Glomerular endothelial cell (primary cell): ENCODE results near the gene EP300. TPM values are rescaled to one million over a fixed set of nuclear protein-coding genes. Genes with fewer than 3 reads are reported as not detected.

ENCODE experiments used
- DNase-seq: peaks from one replicate; pipeline ENCODE4 v3.0.0-alpha.2; 2011; ENCODE audit warnings: low read depth, low spot score; ENCODE audit errors: extremely low read depth
- total RNA-seq: library from RNA; depleted of rRNA; stranded (reverse); fragments of >200 nt; gene quantifications from 2 replicates; pipeline ENCODE4 v1.2.3, GENCODE V29; 2015

EP300 gene
- total RNA-seq, 1 donor from 2014 or later = 62.8 TPM

DNA sequence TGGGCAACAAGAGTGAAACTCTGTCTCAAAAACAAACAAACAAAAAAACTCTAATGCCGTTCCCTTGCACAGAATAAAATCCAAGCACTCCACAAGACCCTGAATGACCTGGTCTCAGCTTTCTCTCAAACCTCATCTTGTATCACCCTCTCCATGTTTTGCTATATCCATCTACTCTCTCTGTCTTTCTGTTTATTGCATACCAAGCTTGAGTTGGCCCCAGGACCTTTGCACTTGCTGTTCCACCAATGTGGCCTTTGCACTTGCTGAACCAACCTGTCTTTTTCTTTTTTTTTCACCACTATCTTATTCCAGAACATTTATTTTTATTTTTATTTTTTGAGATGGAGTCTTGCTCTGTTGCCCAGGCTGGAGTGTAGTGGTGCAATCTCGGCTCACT, 110.7 kb downstream of the EP300 start:
- no peak for DNase-seq

DNA sequence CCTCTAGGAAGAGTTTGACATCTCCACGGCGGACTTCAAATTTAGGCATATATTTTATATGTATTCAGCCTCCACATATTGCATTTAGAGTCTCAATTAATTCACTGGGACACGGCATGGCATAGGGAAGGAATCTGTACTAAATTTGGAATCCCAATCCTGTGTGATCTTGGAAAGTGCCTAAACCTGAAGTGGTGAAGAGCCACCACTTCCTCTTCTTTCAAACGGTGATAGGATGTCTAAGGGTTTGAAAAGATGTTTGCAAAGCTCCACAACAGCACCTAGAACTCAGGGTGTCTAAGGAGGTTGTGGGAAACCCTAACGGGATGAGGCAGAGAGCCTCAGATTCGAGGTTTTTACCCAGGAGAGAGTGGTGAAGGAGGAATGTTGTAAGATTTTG, 111.7 kb downstream of the EP300 start:
- DNase-seq = no peak

DNA sequence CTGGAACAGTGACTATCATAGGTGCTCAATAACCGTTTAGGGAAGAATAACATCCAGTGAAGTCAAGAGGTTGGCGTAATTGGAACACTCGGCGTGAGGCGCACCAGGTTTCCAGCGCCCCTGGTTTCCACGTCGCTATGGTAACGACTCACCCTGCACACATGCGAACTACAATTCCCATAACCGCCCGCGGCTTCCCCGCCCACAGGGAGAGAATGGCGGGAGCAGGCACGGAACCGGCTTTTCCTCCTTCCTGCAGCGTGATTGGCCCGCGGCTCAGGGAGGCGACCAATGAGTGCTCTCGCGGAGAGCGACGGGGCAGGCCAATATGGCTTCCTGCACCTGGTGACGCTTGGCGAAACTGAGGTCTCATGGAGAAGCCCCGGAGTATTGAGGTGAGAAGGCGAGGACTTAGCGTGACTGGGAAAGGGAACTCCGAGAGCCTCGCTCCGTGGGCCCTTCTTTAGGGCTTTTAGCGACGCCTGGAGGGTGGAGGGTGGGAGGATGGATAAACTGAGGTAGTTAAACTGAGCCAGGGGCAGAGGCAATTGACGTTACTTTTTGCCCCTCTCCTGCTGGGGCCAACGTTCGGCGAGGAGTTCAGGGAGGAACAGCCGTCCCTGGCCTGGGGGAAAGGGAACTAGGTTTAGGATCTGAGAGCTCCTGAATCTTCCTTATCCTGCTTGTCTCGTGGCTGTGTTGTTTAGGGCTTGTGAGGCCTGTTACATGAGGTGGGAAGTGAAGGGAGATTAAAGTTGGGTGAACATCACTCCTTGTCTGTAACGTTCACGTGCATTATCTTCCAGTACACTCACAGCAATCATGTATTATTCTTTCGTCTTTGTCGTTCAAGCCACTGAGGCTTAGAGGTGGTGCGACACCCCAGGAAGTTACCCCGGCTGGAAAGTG, 112.9 kb downstream of the EP300 start, which contains the start of gene L3MBTL2:
Gene L3MBTL2 (plus strand): TSS at position 321 of the 909 bp plus-strand sequence. CDS start 51 bp downstream, at position 372.
- DNase-seq = no peak

DNA sequence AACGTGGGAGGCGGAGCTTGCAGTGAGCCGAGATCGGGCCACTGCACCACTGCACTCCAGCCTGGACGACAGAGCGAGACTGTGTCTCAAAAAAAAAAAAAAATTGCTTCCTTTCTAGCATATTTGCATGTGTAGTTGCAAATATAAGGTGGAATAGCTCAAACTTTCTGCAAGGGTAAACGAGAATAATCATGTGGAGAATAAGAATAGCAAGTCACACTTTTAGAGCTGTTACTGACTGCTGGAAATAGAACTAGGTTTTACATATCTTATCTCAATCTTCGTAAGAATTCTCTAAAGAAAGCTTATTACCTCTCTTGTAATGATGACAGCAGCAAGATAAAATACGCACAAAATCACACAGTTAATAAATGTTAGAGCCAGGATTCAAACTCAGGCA, 114.3 kb downstream of the EP300 start:
- DNase-seq = no peak

DNA sequence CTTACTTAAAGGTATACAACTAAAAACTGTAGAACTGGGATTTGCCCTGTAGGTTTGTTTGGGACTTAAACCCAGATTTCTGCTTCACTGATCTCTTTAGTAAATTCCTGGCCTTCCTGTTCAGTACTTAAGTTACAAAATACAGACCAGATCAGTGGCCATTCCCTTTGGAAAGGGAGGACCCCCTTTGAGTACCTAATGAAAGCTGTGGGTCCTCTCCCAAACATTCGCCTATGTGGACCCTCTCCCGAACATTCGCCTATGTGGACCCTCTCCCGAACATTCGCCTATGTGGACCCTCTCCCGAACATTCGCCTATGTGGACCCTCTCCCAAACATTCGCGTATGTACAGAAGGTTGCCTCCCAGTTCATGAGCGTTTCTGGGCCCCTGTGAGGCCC, 123.0 kb downstream of the EP300 start:
- no peak for DNase-seq

DNA sequence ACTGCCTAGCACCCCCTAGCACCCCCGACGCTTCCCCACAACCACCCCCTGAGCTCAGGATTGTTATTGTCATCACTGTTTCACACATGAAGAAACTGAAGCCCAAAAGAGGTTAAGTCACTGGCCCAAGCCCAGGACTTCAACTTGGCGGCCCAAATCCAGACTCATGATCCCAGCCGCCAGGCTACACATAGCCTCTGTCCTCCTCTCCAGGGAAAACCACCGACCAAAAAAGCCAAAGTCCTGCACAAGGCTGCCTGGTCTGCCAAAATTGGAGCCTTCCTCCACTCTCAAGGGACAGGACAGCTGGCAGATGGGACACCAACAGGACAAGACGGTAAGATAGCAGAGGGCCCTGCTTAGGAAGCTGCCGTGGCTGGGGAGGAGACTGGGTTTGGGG, 123.5 kb downstream of the EP300 start:
- DNase-seq = no peak

DNA sequence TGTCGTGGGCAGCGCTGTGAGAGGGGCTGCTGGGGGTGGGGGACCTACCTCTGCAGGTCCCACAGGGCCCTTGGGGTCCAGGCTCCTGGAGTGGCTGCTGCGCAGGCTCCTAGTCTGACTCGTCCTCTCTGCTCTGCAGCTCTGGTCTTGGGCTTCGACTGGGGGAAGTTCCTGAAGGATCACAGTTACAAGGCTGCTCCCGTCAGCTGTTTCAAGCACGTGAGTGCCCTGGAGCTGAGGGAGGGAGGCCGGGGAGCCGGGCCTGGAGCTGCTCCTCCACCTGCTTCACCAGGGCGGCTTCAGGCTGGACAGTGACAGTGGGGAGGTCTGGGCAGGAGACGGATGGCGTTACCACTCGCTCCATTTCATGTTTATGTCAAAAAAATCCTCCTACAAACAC, 124.6 kb downstream of the EP300 start:
- DNase-seq = no peak

DNA sequence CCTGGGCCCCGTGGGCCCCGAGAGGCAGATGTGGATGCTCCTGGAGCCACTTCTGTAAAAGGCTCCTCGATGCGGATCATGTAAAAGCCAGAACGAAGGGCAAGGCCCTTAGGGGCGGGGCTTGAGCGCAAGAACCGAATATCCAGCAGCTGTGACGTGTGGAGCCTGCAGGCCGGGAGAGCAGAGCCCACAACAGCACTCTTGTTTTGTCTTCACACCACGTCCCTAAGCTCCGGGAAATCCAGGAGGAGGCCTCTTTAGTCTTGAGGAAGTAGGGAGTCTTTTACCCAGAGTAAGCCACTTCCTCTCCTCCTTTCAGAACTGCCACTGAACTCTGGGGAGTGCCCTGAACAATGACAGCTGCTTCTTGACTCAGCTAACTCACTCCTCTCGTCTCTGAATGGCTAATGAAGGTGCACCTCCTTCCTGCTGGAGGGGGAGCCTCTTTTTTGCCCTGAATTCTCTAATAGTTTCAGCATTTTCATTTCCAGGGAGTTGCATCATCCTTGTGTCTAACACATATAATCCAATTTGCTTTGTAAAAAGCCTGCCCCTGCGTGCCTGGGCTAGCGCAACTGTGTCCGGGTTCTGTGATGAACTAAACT, 125.3 kb downstream of the EP300 start:
- no peak for DNase-seq

DNA sequence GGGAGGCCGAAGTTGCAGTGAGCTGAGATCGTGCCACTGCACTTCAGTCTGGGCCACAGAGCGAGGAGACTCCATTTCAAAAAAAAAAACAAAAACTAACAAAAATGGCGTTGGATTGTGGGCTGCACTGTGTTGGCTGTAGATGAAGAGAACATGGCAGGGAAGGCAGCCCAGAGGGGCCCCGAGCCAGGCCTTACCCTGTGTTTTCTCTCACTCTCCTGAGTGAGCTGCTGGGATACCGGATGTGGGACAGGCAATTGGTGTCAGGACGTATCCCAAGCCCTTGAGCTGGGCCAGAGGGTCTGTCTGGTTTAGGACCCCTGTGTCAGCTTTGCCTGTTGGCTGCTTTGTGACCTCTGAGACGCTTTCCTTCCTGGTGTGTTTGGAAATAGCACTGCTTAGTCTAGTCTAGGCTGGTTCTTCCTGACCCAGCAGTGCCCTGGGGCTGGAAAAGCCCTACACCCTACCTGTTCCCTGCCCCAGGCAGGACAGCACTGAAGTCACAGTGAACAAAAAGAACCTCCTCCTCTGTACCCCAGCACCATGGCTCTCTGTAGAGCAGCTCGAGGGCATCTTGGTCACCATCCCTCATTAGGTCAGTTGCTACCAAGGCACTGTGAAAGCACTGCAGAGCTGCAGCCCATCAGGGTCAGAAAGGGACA, 130.6 kb downstream of the EP300 start:
- no peak for DNase-seq

DNA sequence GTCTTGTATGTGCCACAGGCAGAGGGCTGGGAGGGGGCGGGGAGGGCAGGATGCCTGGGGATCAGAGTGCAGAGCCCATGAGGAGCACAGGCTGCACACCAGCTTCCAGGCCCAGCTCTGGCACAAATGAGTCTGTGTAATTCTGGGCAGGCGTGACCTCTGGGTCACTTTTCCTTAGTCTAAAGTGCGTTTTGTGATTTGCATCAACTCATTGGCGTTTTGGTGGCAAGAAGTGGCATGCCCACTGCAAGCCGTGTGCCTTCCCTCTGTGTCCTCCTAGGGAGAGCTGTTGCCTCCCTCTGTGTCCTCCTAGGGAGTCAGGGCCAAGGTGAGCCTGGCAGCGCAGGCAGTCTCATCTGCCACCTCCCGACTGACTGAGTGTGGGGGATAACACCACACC, 131.1 kb downstream of the EP300 start:
- DNase-seq = no peak

DNA sequence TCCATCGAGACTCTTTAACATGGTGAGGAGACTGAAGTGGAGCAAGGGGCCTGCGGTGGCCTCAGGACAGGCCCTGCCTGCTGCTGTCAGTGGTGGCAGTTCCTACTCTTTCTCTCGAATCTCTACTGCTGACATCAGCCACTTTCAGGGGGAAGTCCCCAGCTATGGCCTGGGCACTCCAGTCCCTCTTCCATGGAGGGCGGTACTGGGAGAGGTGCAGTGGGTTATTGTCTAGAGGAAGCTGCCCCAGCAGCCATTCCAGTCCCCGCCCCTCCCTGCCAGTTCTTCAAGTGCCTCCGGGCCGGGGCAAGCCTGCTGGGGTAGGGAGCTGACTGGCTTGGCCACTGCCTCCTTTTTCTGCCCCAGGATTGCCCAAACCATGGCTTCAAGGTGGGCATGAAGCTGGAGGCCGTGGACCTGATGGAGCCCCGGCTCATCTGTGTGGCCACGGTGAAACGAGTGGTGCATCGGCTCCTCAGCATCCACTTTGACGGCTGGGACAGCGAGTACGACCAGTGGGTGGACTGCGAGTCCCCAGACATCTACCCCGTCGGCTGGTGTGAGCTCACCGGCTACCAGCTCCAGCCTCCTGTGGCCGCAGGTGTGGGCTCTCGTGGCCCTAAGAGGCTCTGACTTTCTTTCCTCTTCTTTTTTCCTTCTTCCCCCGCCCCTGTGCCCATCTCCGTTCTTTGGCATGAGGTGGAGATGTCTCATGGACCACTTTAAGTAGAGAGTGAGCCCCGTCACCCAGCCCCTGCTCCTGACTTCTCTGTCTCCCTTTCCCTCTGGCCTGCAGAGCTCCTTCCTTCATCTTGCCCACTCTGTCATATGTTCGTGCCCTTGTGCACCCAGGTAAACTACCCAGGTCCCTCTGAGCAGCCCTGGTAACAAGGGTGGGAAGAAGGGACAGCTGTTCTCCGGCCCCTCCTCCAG, 134.6 kb downstream of the EP300 start:
- DNase-seq = no peak

DNA sequence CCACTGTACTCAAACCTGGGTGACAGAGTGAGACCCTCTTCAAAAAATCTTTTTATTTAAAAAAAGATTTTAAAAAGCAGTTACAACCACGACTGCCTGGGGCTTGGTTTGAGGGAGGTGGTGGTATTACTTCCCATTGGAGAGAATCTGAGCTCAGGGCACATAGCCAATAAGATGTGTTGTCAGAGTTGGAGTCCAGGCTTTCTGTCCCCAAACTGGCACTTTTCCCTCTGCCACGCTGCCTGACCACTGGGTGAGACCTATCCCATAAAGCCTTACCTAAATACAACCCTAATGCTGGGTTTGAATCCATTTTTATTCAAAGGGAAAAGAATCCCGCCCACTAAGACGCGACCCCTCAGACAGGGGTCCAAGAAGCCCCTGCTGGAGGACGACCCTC, 136.8 kb downstream of the EP300 start:
- DNase-seq = no peak

Other genes with a start within 250 kb of the EP300 start
- 119 and 155 TPM in 2 replicates for gene ST13, start 236.0 kb upstream of the EP300 start, total RNA-seq
- gene XPNPEP3, start 235.4 kb upstream of the EP300 start, total RNA-seq = 12.6 and 17.9 TPM in 2 replicates
- gene DNAJB7, start 230.5 kb upstream of the EP300 start, total RNA-seq = not detected in 2 replicates
- gene RBX1, start 141.2 kb upstream of the EP300 start, total RNA-seq = 55.1 and 69.7 TPM in 2 replicates
- 23.2 and 25.8 TPM in 2 replicates for gene L3MBTL2, start 112.7 kb downstream of the EP300 start, total RNA-seq
- 0.73 and 1.3 TPM in 2 replicates for gene CHADL, start 148.3 kb downstream of the EP300 start, total RNA-seq
- 121 and 135 TPM in 2 replicates for gene RANGAP1, start 193.6 kb downstream of the EP300 start, total RNA-seq
- gene ZC3H7B, start 208.9 kb downstream of the EP300 start, total RNA-seq = 97.4 and 125 TPM in 2 replicates